Stimulated activated CD4-positive, alpha-beta T cell treated with anti-CD3 and anti-CD28 coated beads, Interleukin-12 subunit alpha, Interleukin-12 subunit beta, amount 100 ng/mL, for 4 hours (primary cell): ENCODE measurements around the gene MAN1C1.
"Not testable (repeated sequence)": the region's sequence is repeated elsewhere in the genome, so short reads cannot be mapped to it uniquely, and the experiment has no call there.

Experiments used
- DNase-seq: peaks from one replicate; pipeline ENCODE4 v3.0.0-alpha.2; 2020

The MAN1C1 gene

GRCh38 chr1:25636141-25636540 is 19.6 kb downstream of the MAN1C1 start:
- DNase-seq, result not testable (repeated sequence)

- no peak for DNase-seq
These were observed 24.2 kb downstream of the MAN1C1 start for GRCh38 chr1:25640646-25641328.

GRCh38 chr1:25641329-25641725 is 24.7 kb downstream of the MAN1C1 start:
- DNase-seq, result no peak

- DNase-seq, result no peak
These were observed 25.5 kb downstream of the MAN1C1 start for GRCh38 chr1:25641931-25642573.

DNA sequence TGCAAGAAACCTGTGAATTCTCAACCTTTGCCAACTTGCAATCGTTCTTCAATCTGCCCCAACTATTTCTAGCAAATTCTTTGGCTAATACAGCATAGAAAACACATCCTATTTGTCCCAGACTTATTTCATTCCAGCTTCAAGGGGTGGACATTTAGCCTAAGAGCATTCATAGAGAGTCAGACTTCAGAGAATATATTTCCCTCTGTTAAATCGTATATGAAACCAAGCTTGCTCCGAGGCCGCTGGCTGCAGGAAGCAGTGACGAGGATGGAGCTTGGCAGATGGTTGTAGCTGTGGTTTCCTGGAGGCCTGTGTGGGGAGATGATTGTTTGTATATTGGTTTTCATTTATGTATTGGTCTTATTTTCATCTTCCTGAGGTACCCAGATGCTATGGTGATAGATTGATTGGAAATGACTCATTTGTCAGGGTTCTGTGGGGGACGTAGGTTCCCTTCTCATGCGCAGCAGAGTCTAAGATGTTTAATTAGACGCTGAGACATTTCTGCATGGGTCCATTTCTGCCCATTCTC is 26.1 kb downstream of the MAN1C1 start:
- DNase-seq, result peak; percentile 33

GRCh38 chr1:25643929-25644328 is 27.3 kb downstream of the MAN1C1 start:
- no peak for DNase-seq

DNA sequence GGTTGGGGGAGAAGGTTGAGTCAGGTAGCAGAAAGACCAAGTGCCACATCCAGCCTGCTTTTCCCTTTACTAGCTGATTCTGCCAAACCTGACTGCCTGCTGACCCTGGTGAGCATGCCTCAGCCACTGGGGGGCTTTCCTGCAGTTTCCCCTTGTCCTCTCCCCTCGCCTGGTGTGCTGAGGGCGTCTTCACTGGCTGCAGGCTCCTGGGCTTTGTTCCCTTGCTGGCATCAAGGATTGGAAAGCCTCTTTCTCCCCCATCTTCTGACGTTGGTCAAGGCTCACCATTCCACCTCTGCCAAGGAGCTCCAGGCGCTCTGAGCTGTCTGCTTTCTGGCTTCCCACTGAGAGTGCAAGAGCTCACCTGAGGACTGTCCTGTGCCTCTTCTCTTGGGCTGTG is 28.4 kb downstream of the MAN1C1 start:
- DNase-seq, result no peak

- DNase-seq, result no peak
These were observed 29.2 kb downstream of the MAN1C1 start for GRCh38 chr1:25645637-25646400.

DNA sequence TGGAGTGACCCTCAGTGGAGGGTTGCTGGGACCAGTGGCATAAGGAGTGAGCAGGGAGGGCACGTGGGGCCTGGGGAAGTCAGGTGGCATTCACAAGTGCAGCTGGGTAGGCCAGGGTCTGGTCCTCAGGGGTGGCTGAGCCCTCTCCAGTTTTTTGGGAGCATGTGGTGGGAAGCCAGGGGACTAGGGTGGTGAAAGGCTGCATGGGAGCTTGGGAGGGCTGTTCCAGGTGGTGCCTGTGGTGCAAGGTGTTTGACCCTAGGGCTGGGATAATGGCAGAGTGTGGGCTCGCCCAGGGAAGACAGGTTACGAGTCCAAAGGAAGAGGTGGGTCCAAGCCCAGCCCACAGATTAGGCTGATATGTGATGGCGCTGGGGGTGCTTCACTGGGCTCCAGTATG is 30.5 kb downstream of the MAN1C1 start:
- DNase-seq, result no peak

DNA sequence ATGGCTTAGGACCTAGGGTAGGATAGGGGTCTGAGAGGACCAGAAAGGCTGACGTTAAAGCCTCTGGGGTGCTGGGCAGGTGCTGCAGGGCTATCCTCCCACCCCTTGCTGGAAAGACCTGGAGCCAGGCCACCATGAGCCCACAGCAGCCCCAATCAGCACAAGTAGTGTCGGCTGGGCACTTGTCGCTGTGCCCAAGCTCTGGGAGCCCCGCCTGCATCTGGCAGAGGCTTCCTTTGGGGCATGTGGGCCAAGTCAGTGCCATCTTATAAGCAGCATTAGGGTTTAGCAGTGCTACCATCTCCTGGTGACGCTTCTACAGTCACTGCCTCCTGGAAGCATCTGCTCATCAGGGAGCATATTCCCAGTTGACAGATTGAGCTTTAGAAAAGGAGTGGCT is 31.3 kb downstream of the MAN1C1 start:
- no peak for DNase-seq

DNA sequence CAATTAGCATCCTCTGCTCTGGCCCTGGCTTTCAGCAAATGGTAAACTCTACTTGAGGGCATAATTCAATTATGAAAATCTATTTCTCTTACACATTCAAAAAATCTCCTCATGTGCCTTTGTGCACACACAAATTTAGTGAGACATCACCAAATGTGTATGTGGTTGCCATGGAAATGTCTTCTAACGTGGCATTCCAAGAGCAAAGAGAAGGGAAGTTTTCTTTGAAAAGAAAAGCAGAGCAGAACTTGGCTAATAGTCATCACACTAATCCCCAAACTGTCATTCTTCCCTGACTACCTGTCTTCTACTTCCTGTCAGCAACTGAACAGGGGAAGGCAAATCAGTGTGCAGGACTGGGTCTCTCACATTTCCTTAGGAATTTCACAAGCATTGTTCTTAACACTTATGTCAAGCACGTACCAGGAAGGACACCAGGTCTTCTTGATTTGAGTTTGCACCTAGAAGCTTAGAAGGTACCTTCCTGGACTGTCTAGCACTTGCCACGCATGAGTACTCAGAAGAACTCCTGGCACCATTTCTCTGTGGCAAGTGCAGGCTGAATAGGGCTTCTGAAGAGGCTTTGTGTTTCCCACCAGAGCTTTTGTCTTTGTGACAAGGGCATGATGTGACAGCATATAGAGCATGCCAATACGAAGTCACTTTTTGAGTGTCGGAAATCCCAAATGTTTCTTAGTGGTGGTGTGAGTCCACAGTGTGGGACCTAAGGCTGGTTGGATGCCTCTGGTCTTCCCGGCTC is 32.3 kb downstream of the MAN1C1 start:
- DNase-seq, result no peak

- DNase-seq, result no peak
These were observed 33.1 kb downstream of the MAN1C1 start for GRCh38 chr1:25649505-25650288.

DNA sequence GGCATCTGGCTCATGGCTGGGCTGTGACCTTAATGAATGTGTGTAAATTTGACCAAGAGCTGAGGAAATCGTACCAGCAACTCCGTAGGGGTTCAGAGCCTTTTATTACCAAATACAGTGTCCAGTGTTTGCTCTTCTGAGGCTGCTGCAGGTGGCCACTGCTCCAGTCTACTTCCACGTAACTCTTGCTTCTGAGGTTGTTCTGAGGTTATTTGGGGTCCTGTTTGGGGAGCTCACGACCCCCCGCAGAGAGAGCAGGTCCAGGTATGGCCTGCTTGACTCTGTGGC is 33.6 kb downstream of the MAN1C1 start:
- DNase-seq, result no peak

GRCh38 chr1:25651036-25651640 is 34.5 kb downstream of the MAN1C1 start:
- no peak for DNase-seq

DNA sequence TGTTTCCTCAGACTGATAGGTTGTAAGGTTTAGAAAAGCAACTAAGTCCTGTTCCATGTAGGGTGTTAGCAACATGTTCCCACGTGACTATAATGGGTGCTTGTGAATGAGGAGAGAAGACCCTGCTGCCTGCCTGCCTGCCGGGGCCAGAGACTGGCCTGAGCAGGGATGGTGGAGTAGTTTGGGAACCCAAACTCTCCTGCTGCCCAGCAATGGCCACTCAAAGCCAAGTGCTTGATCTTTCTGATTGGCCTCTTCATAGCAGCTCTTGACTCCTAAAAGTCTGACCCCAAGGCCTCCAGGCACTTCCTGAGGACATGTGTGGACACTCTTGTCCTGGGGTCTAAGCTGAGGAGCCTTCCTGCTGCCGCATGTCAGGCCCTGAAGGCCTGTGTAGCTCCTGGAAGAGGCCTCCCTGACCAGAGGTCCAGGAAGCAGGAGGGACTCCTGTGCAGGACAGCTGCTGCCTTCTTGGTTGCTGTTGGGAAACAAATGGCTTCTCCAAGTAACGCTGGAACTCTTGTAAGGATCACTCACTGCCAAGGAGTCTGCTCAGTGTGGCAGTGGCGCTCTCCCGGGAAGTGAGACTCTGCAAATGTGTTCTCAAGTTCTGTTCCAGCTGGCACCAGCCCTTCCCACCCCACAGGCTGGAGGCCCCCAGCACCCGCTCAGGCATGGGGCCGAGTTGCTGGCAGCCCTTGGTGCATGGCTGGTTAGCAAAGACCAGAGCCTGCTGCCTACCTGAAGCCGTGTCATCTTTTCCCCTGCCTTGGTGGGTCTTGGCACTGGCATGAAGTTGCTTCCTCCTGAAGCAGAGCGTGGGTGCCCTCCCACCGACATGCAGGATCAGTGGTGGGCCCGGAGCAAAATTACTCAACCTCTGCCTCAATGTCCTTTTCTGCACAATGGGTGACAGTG is 35.5 kb downstream of the MAN1C1 start:
- DNase-seq, result no peak

- DNase-seq, result no peak
These were observed 37.0 kb downstream of the MAN1C1 start for GRCh38 chr1:25653558-25653957.

GRCh38 chr1:25654109-25654660 is 37.6 kb downstream of the MAN1C1 start:
- DNase-seq, result no peak

DNA sequence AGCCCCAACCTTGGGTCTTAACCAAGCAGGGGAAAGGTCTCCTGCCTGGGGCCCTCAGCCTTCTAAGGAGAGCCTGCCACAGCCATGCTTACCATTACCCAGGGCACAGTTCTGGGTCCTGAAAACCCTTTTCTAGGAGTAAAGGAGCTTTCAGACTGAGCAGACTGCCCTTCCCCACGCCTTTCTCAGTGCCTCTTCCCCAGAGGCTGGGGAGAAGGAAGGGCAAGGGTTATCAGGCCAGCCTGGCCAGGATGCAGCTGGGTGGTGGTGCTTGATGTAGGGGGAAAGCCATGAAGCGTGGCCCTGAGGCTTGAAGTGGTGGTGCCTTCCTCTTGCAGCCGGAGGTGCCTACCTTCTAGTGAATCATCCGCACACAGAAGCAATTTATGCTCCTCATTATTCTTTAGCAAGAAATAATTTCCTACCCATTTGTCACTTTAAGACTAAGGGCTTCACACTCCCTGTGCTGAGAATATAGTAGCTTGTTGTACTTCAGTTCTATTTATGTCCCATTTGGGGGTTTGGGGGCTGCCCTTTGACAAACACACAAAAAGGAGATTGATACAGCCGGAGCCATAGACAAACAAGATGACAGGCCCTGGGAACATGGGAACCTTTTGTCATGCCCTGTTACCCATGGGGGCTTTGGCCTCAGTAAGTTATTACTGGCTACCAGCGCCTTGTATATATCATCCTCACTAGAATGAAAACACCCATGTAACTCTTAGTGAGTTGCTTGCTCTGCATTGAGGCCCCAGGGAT is 40.7 kb downstream of the MAN1C1 start:
- DNase-seq, result no peak

DNA sequence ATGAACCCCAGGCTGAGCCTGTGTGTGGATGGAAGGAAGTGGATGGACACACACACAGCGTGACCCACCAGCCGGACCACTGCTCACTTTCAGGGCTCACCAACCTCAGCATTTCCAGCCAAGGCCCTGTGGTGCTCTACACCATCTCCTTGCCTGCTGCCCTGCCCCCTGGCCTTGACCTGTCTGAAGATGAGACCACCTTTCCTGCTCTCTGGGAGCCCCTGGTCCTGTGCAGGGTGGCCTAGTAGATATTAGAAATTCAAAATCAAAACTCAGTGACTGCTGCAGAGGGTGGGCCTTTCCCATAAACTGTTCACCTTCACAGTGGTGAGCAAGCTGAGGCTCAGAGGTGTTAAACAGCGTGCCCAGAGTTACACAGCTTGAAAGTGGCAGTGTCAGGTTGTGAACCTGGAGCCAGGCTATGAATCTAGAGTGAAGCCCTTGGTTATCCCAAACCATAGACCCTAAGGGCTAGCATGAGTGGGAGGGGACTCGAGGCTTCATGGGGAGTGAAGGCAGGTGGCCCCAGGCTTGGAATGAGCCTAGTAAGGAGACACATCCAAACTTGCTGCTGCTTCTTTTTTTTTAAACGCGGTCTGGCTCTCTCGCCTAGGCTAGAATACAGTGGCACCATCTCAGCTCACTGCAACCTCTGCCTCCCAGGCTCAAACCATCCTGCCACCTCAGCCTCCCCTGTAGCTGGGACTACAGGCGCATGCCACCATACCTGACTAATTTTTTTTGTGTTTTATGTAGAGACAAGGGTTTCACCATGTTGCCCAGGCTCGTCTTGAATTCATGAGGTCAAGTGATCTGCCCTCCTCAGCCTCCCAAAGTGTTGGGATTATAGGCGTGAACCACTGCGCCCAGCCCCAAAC is 41.5 kb downstream of the MAN1C1 start:
- DNase-seq, result no peak
